ENCODE results near the gene NELFA.

NELFA gene

DNA sequence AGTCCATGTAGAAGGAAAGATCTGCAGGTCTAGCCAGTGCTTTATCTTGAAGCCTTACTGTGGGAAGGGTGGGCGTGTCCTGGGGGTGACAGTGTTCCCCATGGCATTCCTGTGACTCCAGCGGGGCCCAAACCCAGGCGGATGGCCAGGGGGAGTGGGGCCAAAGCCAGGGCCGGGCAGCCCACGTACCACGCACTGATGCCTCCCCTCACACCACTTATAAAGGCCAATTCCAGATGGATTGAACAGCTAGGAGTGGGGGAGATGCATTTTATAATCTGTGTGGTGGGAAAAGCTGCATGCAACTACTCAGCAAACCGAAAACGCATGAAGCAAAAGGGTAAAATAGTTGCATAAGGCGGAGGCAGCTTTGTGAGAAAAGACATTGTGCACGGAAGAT, 36.4 kb downstream of the NELFA start:
- in situ Hi-C loops (cut with MboI; ENCODE audit: low pct_unique_long_range_greater_than_20kb, low sequenced_read_pairs) = no loop called here
- no peak for DNase-seq

DNA sequence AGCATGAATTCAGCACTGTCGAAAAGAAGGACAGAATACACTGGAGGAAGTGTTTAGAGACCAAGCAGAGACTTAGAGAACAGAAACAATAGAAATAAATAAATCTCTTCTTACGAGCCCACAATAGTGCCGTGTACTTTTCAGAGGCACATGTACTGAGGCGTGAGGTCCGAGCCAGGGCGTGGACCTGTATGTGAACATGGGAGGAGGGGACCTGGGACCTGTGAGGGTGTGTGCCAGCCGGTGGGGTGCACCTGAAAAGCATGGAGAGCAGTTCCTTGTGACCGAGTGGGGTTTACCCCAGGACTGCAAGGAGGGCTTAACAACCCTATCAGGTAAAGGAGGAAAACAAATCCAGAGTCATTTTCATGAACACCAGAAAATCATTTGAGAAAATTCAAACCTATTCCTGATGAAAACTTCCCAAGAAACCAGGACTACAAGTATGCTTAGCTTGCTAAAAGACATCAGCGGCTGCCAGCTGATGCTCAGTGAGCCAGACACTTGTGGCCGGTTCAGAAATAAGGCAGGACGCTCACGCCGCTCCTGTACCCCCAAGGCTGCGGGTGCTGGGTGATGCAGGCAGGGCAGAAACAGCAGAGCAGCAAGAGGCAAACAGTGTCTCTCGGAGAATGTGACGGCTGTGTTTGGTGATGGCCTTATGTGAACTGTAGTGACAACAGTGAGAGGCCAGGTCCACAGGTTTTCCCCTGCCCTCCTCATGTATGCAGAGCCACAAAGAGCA, 37.1 kb downstream of the NELFA start:
- no peak for DNase-seq
- in situ Hi-C loops (cut with MboI; ENCODE audit: low pct_unique_long_range_greater_than_20kb, low sequenced_read_pairs) = no loop called here

DNA sequence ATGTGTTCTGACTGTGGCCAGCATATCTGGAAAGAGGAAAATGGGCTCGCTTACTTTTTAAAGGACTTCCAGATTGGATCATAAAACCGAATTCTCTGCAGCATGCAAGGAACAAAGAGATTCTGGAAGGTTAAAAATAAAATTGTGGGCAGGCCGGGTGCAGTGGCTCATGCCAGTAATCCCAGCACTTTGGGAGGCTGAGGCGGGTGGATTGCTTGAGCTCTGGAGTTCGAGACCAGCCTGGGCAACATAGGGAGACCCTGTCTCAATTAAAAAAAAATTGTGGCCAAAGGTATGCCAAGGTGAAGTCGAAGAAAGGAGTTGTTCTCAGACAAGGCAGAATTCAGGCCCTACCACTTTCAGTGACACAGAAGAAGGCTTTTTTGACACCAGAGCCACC, 37.8 kb downstream of the NELFA start:
- in situ Hi-C loops (cut with MboI; ENCODE audit: low pct_unique_long_range_greater_than_20kb, low sequenced_read_pairs) = no loop called here
- no peak for DNase-seq

DNA sequence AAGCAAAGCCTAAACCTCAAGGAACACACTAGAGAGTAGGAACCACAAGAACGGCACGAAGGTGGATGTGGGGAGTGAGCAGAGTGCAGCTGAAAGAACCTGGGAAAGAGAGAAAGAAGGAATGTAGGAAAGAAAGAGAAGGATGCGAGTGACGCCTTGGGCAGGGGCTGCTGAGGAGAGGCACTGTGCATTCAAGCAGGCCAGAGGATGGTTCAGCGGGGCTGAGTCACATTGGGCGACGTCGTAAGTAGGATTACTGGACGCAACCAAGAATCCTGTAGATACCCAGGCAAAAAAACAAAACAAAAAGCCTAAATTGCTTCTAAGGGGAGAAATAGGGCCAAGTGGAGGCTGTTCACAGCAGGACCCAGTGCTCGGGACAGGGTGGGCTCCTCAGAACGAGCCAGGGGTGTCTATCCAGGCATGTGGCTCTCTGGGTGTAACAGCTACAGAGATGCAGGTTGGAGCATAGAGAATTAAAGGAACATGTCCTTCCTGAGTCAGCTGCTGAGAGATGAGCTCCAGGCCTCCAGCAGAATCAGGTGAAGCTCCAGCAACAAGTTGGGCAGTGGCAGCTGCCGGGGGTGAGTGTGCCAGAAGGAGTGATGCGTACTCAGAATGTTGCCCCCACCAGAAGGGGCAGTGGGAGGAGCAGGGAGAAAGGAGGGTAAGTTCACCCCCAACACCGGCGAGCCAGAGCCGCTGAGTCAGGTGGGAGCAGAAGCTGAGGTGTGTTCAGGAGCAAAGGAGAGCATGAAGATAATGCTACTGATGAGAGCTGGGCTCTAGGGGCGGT, 38.6 kb downstream of the NELFA start:
- in situ Hi-C loops (cut with MboI; ENCODE audit: low pct_unique_long_range_greater_than_20kb, low sequenced_read_pairs) = no loop called here
- DNase-seq = no peak

DNA sequence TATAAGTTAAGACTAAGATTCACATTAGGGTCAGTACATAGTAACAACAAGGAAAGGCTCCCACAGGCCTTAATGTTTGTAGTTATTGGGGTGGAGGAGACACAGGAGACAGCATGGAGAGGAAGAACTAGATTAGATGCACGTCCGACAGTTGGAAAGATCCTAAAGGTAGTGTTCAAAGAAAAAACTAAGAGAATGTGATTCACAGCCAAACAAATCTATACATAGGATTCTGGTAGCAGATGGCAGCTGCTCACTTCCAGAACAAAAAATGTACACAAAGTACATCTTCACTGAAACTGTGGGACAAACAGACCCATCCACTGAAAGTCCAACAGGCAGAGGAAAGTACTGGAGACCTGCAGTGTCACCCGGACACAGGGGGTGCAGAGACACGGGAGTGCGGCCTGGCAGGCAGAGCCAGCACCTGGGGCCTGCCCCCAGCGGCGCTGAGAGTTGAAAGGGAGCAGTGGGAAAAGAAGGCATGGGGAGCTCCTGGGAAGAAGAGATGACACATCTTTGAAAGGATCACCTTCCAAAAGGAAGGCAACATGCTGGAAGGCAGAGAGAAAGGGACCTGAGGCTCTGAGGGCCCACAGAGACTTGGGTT, 40.0 kb downstream of the NELFA start:
- in situ Hi-C loops (cut with MboI; ENCODE audit: low pct_unique_long_range_greater_than_20kb, low sequenced_read_pairs) = no loop called here
- DNase-seq = no peak

DNA sequence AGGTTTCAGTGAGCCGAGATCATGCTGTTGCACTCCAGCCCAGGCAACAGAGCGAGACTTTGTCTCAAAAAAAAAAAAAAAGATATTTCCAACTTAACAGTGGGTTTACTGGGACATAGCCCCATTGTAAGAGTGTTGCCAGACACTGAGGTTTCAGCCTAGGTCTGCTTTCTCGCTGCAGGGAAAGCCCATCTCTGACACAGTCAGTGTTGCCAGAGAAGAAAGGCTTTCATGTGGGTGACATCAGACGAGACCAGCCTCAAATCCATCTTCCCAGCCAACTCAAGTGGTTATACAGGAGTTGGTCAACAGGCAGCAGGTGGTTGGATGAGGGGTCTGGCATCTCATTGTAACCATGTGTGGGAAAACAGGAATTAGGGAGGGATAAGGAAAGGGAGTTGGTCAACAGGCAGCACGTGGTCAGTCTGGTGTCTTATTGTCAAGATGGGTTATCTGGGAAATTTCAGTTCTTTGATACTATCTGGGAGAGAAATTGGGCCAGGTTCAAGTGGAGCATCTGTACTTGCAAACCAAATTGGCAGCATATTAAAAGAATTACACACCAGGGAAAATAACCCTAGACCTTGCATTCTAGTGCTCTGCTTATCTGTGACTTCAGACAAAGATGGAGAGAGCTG, 41.1 kb downstream of the NELFA start:
- in situ Hi-C loops (cut with MboI; ENCODE audit: low pct_unique_long_range_greater_than_20kb, low sequenced_read_pairs) = no loop called here
- no peak for DNase-seq

DNA sequence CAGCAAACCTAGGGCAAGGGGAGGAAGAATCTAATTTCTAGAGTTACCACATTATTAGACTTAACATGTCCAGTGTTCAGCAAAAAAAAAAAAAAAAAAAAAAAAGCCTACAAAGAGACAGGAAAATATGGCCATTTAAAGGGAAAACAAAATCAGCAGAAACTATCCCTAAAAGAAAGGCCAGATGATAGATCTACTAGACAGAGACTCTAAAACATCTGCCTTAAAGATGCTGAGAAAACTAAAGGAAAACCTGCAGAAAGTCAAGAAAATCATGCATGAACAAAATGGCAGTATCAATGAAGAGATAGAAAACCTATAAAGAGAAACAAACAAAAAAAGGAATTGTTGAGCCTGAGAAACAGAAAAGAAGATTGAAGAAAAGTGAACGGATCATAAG, 43.8 kb downstream of the NELFA start:
- in situ Hi-C loops (cut with MboI; ENCODE audit: low pct_unique_long_range_greater_than_20kb, low sequenced_read_pairs) = no loop called here
- DNase-seq = no peak

DNA sequence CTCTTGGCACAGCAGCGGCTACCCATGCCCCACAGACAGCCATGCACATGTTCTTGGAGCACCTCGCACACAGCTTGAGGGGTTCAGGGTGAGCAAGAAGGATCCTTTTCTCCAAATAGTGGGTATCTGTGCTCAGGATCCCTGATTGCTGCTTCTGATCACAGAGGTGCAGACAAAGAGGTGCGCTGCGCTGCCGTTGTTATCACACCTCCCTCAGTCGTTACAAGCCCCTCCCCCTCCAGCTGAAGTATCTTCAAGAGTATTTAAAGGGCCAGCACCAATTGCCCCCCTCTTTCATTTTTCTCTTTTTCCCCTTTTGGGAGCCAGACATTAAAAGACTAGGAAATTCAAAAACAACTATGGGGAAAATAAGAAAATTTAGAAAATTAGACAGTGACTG, 44.3 kb downstream of the NELFA start:
- DNase-seq = no peak
- in situ Hi-C loops (cut with MboI; ENCODE audit: low pct_unique_long_range_greater_than_20kb, low sequenced_read_pairs) = no loop called here

DNA sequence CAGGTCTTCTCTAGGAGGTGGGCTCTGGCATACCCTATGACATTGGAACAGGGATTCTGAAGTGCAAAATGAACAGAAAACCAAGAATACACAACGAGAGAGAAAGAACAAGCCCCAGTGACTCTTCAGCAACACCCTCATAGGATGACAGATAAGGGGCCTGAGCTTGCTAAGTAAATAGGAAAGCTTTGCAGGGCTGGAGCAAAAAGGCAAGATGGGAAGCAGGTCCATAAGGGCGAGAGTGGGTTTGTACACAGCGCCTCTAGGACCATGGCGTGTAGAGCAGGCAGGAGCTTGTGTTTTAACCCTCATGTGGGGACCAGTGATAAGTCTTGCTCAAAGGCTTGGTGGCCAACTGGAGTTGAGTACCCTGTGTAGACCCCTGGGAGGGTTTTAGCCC, 45.8 kb downstream of the NELFA start:
- DNase-seq = no peak
- in situ Hi-C loops (cut with MboI; ENCODE audit: low pct_unique_long_range_greater_than_20kb, low sequenced_read_pairs) = no loop called here

DNA sequence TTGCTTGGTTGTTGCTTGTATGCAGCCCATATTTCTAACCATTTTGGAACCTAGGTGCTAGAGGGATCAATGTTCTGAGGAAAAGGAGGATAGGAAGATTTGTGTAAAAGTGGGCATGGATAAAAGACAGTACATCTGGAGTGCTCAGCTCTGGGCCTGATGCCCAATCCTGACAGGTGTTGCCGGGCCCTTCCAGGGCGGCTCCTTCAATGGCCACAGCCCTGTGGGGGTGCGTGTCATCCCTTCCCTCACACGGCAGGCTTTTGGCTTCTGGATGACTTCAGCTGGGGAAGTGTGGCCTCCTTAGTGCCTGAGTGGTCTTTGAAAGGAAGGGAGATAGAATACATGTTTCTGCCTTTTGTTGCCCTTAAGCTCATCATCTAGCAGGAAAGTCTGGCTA, 47.2 kb downstream of the NELFA start:
- in situ Hi-C loops (cut with MboI; ENCODE audit: low pct_unique_long_range_greater_than_20kb, low sequenced_read_pairs) = no loop called here
- no peak for DNase-seq

DNA sequence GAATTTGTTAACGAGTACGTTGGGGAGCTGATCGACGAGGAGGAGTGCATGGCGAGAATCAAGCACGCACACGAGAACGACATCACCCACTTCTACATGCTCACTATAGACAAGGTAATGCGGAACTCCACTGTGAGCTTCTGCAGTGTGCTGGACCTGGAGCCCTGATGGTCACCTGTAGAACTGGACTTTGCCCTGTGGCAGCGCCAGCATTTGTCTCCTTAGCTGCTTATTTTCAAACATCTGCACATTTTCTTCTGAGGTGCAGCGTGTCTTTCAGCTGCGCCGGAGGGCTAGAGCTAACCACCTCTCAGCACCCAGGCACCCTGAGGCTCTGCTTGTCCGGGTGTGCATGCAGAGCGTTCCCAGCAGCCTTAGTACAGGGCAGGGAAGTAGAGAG, 47.7 kb downstream of the NELFA start:
- DNase-seq = no peak
- in situ Hi-C loops (cut with MboI; ENCODE audit: low pct_unique_long_range_greater_than_20kb, low sequenced_read_pairs) = no loop called here

DNA sequence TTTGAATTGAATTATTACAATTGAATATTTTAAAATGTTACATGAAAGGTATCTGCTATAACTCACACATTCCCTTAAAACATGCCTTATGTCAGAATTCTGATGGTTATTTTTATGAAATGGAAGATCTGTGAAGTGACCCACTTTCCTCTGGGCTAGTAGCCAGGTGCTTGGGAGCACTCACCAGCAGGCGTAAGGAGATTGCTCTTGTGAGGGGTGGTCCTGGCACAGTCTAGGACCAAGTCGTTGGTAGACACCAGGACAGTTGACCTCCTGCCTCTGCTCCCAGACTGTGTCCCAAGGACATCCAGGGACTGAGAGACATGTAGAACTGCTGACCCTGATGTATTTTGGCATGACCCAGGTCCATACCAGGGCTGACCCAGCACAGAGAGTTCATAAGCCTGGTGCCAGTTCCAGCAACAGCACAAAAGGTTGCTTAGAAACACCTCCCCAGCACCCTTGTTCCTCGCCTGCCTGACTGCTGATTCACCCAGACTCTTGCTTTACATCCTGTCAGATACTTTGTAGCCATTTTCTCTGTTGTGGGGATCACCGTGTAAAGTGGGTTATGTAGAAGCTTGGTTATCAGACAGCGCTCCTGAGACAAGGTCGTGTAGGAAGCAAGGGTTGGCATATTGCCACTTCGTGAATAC, 48.5 kb downstream of the NELFA start:
- in situ Hi-C loops (cut with MboI; ENCODE audit: low pct_unique_long_range_greater_than_20kb, low sequenced_read_pairs) = no loop called here
- DNase-seq = no peak

DNA sequence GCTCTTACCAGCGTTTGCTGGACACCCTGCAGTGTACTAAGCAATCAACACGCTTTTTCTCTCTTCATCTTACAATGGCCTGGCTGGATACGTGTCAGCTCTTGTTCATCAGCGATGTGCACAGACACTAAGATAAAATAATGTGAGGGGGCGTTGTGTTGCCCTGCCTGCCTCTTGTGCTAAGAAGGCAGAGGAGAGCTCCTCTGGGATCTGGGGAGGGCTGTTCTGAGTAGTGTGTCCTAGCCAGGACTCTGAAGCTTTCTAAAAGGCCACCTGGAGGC, 49.7 kb downstream of the NELFA start:
- in situ Hi-C loops (cut with MboI; ENCODE audit: low pct_unique_long_range_greater_than_20kb, low sequenced_read_pairs) = no loop called here
- DNase-seq = no peak

DNA sequence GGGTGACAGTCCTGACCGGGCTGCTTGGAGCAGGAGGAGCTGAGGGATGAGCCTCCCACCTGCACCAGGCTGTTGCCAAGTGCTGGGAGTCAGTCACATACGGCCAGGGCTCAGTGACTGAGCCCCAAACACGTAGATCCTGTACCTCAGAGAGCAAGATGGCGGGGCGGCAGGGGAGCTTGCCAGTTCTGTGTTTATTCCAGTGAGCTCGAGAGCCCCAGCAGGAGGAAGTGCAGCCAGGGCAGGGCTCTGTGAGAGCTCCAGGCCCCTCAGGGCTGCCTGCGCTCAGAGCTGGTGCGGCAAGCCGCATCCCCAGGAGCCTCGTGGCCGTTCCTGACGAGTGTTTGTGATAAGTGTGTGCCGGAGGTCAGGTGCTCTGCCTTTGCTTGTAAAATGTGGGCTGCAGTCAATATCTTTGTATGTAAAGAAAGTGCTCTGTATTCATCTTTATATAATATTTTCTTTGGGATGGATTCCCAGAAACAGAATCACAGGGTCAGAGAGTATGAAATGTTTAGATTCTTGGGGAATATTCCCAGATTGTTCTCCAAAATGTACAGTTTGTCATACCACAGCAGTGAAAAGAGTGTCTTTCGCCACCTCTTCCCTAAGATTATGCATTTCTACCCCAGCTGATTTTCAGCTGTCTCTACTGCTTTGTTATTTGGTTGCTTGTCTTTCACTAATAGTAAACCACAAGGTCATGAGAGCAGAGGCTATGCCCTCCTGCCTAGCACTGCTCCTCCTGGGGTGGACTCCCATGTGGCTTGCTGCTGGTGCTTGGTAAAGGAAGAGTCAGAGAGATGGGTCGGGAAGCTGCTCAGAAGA, 50.3 kb downstream of the NELFA start:
- DNase-seq = no peak
- in situ Hi-C loops (cut with MboI; ENCODE audit: low pct_unique_long_range_greater_than_20kb, low sequenced_read_pairs) = no loop called here

DNA sequence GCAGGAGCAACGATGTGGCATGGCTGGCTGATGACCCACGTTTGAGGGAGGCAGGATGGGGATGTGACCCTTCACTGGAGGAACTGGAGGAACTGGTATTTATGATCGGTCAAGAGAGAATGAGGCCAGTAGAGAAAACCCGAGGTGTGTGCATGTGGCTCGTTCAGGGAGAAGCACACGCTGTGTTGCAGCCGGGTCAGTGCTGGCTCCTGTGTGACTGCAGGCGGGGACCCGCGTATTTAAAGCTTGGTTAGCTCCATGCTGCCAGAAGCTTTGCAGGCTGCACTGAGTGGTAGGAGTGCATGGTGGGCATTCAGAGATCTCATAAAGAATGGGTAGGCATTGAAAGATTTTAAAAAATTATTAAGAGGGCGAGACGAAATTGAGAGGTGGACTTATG, 52.1 kb downstream of the NELFA start:
- no peak for DNase-seq
- in situ Hi-C loops (cut with MboI; ENCODE audit: low pct_unique_long_range_greater_than_20kb, low sequenced_read_pairs) = no loop called here

DNA sequence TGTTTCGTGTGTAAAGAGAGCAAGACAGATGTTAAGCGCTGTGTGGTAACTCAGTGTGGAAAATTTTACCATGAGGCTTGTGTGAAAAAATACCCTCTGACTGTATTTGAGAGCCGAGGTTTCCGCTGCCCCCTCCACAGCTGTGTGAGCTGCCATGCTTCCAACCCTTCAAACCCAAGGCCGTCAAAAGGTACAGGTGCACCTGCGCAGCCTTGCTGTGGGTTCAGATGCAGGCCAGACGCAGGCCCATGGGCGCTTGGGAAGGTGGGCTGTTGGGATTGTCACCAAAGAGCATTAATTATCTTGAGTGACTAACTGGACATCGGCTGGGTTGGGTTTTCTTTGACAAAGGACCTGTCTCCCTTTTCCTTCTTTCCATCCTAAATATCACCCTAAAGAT, 55.4 kb downstream of the NELFA start:
- in situ Hi-C loops (cut with MboI; ENCODE audit: low pct_unique_long_range_greater_than_20kb, low sequenced_read_pairs) = no loop called here
- DNase-seq = no peak

DNA sequence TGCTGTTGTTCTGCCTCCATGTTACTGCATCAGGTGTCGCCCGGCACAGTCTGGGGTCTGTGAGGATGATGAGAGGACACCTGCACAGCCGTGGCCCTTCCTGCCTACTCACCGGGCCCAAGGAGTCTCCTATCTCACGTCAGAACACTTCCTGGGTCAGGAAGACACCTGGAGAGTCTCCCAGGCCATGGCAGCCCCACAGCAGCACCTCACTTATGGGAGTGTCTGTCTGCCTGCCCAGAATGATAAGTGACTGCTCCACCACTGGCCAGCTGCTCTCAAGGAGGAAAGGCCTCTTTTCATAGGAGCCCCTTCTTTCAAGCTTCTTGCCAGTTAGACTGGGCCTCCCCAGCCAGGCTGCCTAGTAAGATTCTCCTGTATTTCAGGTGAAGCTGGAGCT, 56.1 kb downstream of the NELFA start:
- DNase-seq = no peak
- in situ Hi-C loops (cut with MboI; ENCODE audit: low pct_unique_long_range_greater_than_20kb, low sequenced_read_pairs) = no loop called here

DNA sequence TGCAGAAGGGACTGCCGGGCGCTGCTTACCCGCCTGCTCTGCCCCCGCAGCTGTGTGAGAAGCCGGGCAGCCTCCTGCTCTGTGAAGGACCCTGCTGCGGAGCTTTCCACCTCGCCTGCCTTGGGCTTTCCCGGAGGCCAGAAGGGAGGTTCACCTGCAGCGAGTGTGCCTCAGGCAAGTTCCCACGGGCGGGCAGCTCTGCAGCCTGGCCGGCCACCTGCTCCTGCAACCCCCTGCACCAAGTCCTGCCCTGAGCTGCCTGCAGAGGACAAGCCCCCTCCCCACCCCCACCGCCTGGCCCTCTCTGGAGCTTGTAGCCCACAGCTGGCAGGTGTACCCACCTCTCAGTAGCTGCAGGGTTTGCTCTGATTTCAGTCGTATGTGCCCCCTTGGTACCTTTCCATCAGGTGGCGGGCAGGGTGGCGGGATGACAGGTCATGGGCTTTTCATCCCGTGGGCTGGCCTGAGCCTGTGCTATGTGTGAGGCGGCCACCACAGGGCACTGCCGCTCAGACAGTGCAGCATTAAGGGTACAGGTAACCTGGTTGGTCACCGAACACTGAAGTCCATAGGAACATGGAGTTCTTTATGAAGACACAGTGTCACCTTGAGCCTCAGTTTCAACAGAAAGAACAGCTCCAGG, 56.6 kb downstream of the NELFA start:
- DNase-seq = no peak
- in situ Hi-C loops (cut with MboI; ENCODE audit: low pct_unique_long_range_greater_than_20kb, low sequenced_read_pairs) = no loop called here

DNA sequence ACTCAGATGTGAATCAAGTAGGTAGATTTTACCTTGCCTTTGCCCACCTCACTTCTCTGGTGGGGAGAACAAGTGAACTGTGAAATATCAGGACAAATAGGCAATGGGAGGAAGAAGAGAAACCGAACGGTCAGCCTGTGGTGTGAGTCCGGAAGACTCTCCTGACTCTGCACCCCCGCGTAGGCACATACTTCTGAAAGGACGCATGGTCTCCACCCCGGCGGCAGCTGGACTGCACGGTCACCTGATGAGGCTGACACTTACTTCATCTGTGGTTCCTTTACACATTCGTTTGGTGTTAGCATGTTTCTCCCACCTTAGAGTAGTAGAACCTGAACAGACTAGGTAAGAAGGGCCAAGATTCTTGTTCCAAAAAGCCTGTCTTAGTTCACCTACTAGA, 58.4 kb downstream of the NELFA start:
- no peak for DNase-seq
- in situ Hi-C loops (cut with MboI; ENCODE audit: low pct_unique_long_range_greater_than_20kb, low sequenced_read_pairs) = no loop called here
